ENCODE results near the gene NUF2.
"Not testable (repeated sequence)": the region's sequence is repeated elsewhere in the genome, so short reads cannot be mapped to it uniquely, and the experiment has no call there.

GRCh38 chr1:163284867-163285266 lies 36.9 kb upstream of the NUF2 start:
- not testable (repeated sequence) for TF ChIP-seq POLR2A, CTCF (IDR thresholded peaks at IDR 0.05)

All from uterus (tissue), 2 donors.